Mesendoderm (in vitro differentiated cells): ENCODE data around the gene RHOJ.

ENCODE experiments used
- DNase-seq: peaks from one replicate; pipeline ENCODE4 v3.0.0; 2013
- H2AK5ac ChIP-seq: 2 replicates; pipeline ENCODE4 v1.6.1; 2013; ENCODE audit warnings: low read length, inconsistent platforms
- H2BK120ac ChIP-seq: 2 replicates; pipeline ENCODE4 v1.6.1; 2013; ENCODE audit warnings: low read depth, mild to moderate bottlenecking, low read length, moderate library complexity, mixed read lengths
- H2BK15ac ChIP-seq: replicated peaks from 2 replicates; pipeline ENCODE4 v1.6.1; 2013; ENCODE audit warnings: low read depth, mild to moderate bottlenecking, moderate library complexity
- H2BK5ac ChIP-seq: 2 replicates; pipeline ENCODE4 v1.6.1; 2013; ENCODE audit warnings: low read length, inconsistent platforms
- H3K18ac ChIP-seq: 2 replicates; pipeline ENCODE4 v1.6.1; 2013; ENCODE audit warnings: mild to moderate bottlenecking, low read length, mixed read lengths
- H3K23ac ChIP-seq: one replicate; pipeline ENCODE4 v1.6.1; 2013; ENCODE audit warnings: low read length
- H3K27ac ChIP-seq: 2 replicates; pipeline ENCODE4 v1.5.1; 2013; ENCODE audit warnings: low read depth, mild to moderate bottlenecking, inconsistent platforms, low read length, moderate library complexity
- H3K27me3 ChIP-seq: 2 replicates; pipeline ENCODE4 v1.6.1; 2013; ENCODE audit warnings: low read length, control low read depth, mild to moderate bottlenecking, inconsistent platforms; ENCODE audit not compliant: insufficient read depth, poor library complexity
- H3K36me3 ChIP-seq: 2 replicates; pipeline ENCODE4 v1.6.1; 2013; ENCODE audit warnings: low read length, inconsistent platforms; ENCODE audit not compliant: control insufficient read depth, insufficient read depth
- H3K4ac ChIP-seq: one replicate; pipeline ENCODE4 v1.6.1; 2013; ENCODE audit warnings: low read depth, mild to moderate bottlenecking, low read length, moderate library complexity
- H3K4me1 ChIP-seq: 2 replicates; pipeline ENCODE4 v1.6.1; 2013; ENCODE audit warnings: low read depth, low read length, inconsistent platforms; ENCODE audit not compliant: control insufficient read depth
- H3K4me2 ChIP-seq: 2 replicates; pipeline ENCODE4 v1.6.1; 2013; ENCODE audit warnings: low read length
- H3K4me3 ChIP-seq: 2 replicates; pipeline ENCODE4 v1.5.1; 2013; ENCODE audit warnings: mild to moderate bottlenecking, low read length
- H3K56ac ChIP-seq: one replicate; pipeline ENCODE4 v1.6.1; 2013; ENCODE audit warnings: low read length
- H3K79me1 ChIP-seq: 2 replicates; pipeline ENCODE4 v1.6.1; 2013; ENCODE audit warnings: low read length, inconsistent platforms
- H3K79me2 ChIP-seq: 2 replicates; pipeline ENCODE4 v1.6.1; 2013; ENCODE audit warnings: mild to moderate bottlenecking, low read length; ENCODE audit not compliant: control insufficient read depth, insufficient read depth
- H3K9ac ChIP-seq: 2 replicates; pipeline ENCODE4 v1.6.1; 2013; ENCODE audit warnings: low read length, inconsistent platforms
- H4K5ac ChIP-seq: one replicate; pipeline ENCODE4 v1.6.1; 2013; ENCODE audit warnings: low read length
- H4K8ac ChIP-seq: one replicate; pipeline ENCODE4 v1.6.1; 2013; ENCODE audit warnings: low read depth, mild to moderate bottlenecking, control low read depth, low read length, moderate library complexity
- WGBS: extraction: QIAGEN DNeasy Blood & Tissue Kit; methylation state at CpG from one replicate; pipeline ENCODE4 v1.1.7; 2013; ENCODE audit warnings: low lambda C conversion rate, missing lambda C conversion rate; ENCODE audit not compliant: insufficient coverage; ENCODE audit errors: extremely low coverage; 5-methylcytosine and 5-hydroxymethylcytosine counted together

RHOJ gene

GRCh38 chr14:63267171-63267570 lies 62.9 kb downstream of the RHOJ start:
- no CpG with 5 or more reads among the region's 3 CpGs for WGBS
- Histone ChIP-seq H3K27ac (no peak overlapping the region), H4K8ac (no peak overlapping the region), H2AK5ac (no peak overlapping the region), H3K4me2 (no peak overlapping the region), H3K36me3 (no peaks in the 10 kb centered on the region), H3K4me3 (no peak overlapping the region), H3K27me3 (no peaks in the 10 kb centered on the region), H3K79me2 (no peaks in the 10 kb centered on the region), H3K79me1 (no peaks in the 10 kb centered on the region), H3K23ac (no peak overlapping the region), H2BK5ac (no peak overlapping the region), H3K56ac (no peak overlapping the region), H4K5ac (no peak overlapping the region), H2BK120ac (no peak overlapping the region), H2BK15ac (no peak overlapping the region), H3K18ac (no peak overlapping the region), H3K4ac (no peak overlapping the region), H3K9ac (no peak overlapping the region), H3K4me1 (peaks cover 5% of the 10 kb centered on the region)
- peak; percentile 19 for DNase-seq

- H3K18ac ChIP-seq = no peak overlapping the region
- no peak for DNase-seq
- no peak overlapping the region for H3K4me2 ChIP-seq
- no peaks in the 10 kb centered on the region for H3K79me2 ChIP-seq
- H3K27ac ChIP-seq = no peak overlapping the region
- H3K27me3 ChIP-seq = no peaks in the 10 kb centered on the region
- H2BK120ac ChIP-seq = no peak overlapping the region
- H3K4me1 ChIP-seq = no peaks in the 10 kb centered on the region
- H3K9ac ChIP-seq = no peak overlapping the region
- H3K4ac ChIP-seq = no peak overlapping the region
- H2AK5ac ChIP-seq = no peak overlapping the region
- H3K36me3 ChIP-seq = no peaks in the 10 kb centered on the region
- no peaks in the 10 kb centered on the region for H3K79me1 ChIP-seq
- no peak overlapping the region for H4K5ac ChIP-seq
- WGBS = no CpG with 5 or more reads among the region's 5 CpGs
- no peak overlapping the region for H2BK5ac ChIP-seq
- no peak overlapping the region for H3K4me3 ChIP-seq
- H4K8ac ChIP-seq = no peak overlapping the region
- H2BK15ac ChIP-seq = no peak overlapping the region
- no peak overlapping the region for H3K23ac ChIP-seq
- no peak overlapping the region for H3K56ac ChIP-seq
Observed at GRCh38 chr14:63268771-63269170, 64.5 kb downstream of the RHOJ start.

- Histone ChIP-seq H3K56ac (no peak overlapping the region), H3K79me1 (no peaks in the 10 kb centered on the region), H3K9ac (no peak overlapping the region), H4K5ac (no peak overlapping the region), H2BK15ac (no peak overlapping the region), H3K4me3 (no peak overlapping the region), H3K4ac (no peak overlapping the region), H4K8ac (no peak overlapping the region), H2BK120ac (no peak overlapping the region), H3K23ac (no peak overlapping the region), H3K79me2 (no peaks in the 10 kb centered on the region), H3K36me3 (no peaks in the 10 kb centered on the region), H3K18ac (no peak overlapping the region), H3K27me3 (no peaks in the 10 kb centered on the region), H2BK5ac (no peak overlapping the region), H3K4me2 (no peak overlapping the region), H3K4me1 (no peaks in the 10 kb centered on the region), H3K27ac (no peak overlapping the region), H2AK5ac (no peak overlapping the region)
- DNase-seq = no peak
- WGBS = no CpG with 5 or more reads among the region's 11 CpGs
Observed at GRCh38 chr14:63269561-63270225, 65.5 kb downstream of the RHOJ start.

GRCh38 chr14:63273129-63273528 lies 68.9 kb downstream of the RHOJ start:
- no peak overlapping the region for H2BK15ac ChIP-seq
- H3K27ac ChIP-seq = no peak overlapping the region
- no peak overlapping the region for H3K23ac ChIP-seq

GRCh38 chr14:63273717-63274655 lies 69.7 kb downstream of the RHOJ start:
- no peaks in the 10 kb centered on the region for H3K36me3 ChIP-seq
- no peak overlapping the region for H3K9ac ChIP-seq
- H3K4me1 ChIP-seq = no peaks in the 10 kb centered on the region
- H3K18ac ChIP-seq = no peak overlapping the region
- H3K27me3 ChIP-seq = no peaks in the 10 kb centered on the region
- H4K5ac ChIP-seq = no peak overlapping the region
- H3K4ac ChIP-seq = no peak overlapping the region
- H3K23ac ChIP-seq = no peak overlapping the region
- no peak overlapping the region for H4K8ac ChIP-seq
- no CpG with 5 or more reads among the region's 8 CpGs for WGBS
- H2BK5ac ChIP-seq = no peak overlapping the region
- H3K4me2 ChIP-seq = no peak overlapping the region
- no peak for DNase-seq
- no peaks in the 10 kb centered on the region for H3K79me1 ChIP-seq
- H3K4me3 ChIP-seq = no peak overlapping the region
- no peak overlapping the region for H3K27ac ChIP-seq
- no peak overlapping the region for H2BK120ac ChIP-seq
- H3K56ac ChIP-seq = no peak overlapping the region
- no peaks in the 10 kb centered on the region for H3K79me2 ChIP-seq
- H2AK5ac ChIP-seq = no peak overlapping the region
- no peak overlapping the region for H2BK15ac ChIP-seq

More at GRCh38 chr14:63273129-63273528, 68.9 kb downstream of the RHOJ start:
- Histone ChIP-seq H3K9ac (no peak overlapping the region), H2BK5ac (no peak overlapping the region), H2AK5ac (no peak overlapping the region), H3K27me3 (no peaks in the 10 kb centered on the region), H3K4me2 (no peak overlapping the region), H3K4ac (no peak overlapping the region), H3K36me3 (no peaks in the 10 kb centered on the region), H3K56ac (no peak overlapping the region), H3K4me3 (no peak overlapping the region), H3K79me1 (no peaks in the 10 kb centered on the region), H3K79me2 (no peaks in the 10 kb centered on the region), H4K5ac (no peak overlapping the region), H3K4me1 (no peaks in the 10 kb centered on the region), H4K8ac (no peak overlapping the region), H2BK120ac (no peak overlapping the region), H3K18ac (no peak overlapping the region)
- DNase-seq = no peak
- WGBS = no CpG with 5 or more reads among the region's 3 CpGs
